Stimulated activated CD8-positive, alpha-beta memory T cell treated with anti-CD3 and anti-CD28 coated beads, Interleukin-7, amount 100 ng/mL, for 48 hours (primary cell): ENCODE measurements around the gene ATP13A4.

Experiments
- DNase-seq, 2 donors: peaks; one replicate each; pipeline ENCODE4 v3.0.0-alpha.2; 2020; ENCODE audit warnings: low read depth in 1 of 2; ENCODE audit errors: extremely low read depth in 1 of 2

The ATP13A4 gene

GRCh38 chr3:193499801-193500485 is 54.8 kb downstream of the ATP13A4 start:
- DNase-seq, result no peak

- DNase-seq, result no peak
Observed at GRCh38 chr3:193499136-193499770, 55.4 kb downstream of the ATP13A4 start.

- DNase-seq, result no peak
Observed at GRCh38 chr3:193498215-193498614, 56.5 kb downstream of the ATP13A4 start.

- DNase-seq, result no peak
Observed at GRCh38 chr3:193496658-193497057, 58.0 kb downstream of the ATP13A4 start.

GRCh38 chr3:193491026-193491425 is 63.7 kb downstream of the ATP13A4 start:
- no peak for DNase-seq

GRCh38 chr3:193490580-193490979 is 64.1 kb downstream of the ATP13A4 start:
- DNase-seq, result no peak

GRCh38 chr3:193489949-193490348 is 64.7 kb downstream of the ATP13A4 start:
- no peak for DNase-seq

GRCh38 chr3:193488741-193489140 is 66.0 kb downstream of the ATP13A4 start:
- no peak for DNase-seq

GRCh38 chr3:193483988-193484539 is 70.6 kb downstream of the ATP13A4 start:
- DNase-seq, result no peak

- DNase-seq, result no peak
Observed at GRCh38 chr3:193481436-193481835, 73.3 kb downstream of the ATP13A4 start.

GRCh38 chr3:193474446-193474845 is 80.2 kb downstream of the ATP13A4 start:
- no peak for DNase-seq

- DNase-seq, result no peak
Observed at GRCh38 chr3:193470710-193471109, 84.0 kb downstream of the ATP13A4 start.

- DNase-seq, result no peak
Observed at GRCh38 chr3:193465992-193466608, 88.6 kb downstream of the ATP13A4 start.

GRCh38 chr3:193464889-193465288 is 89.8 kb downstream of the ATP13A4 start:
- DNase-seq, result no peak

- no peak for DNase-seq
Observed at GRCh38 chr3:193457526-193457925, 97.2 kb downstream of the ATP13A4 start.

- no peak for DNase-seq
Observed at GRCh38 chr3:193452338-193452737, 102.4 kb downstream of the ATP13A4 start.

- DNase-seq, result no peak
Observed at GRCh38 chr3:193451902-193452301, 102.8 kb downstream of the ATP13A4 start.

- no peak for DNase-seq
Observed at GRCh38 chr3:193446965-193447602, 107.6 kb downstream of the ATP13A4 start.

- no peak for DNase-seq
Observed at GRCh38 chr3:193439423-193439822, 115.3 kb downstream of the ATP13A4 start.

- no peak for DNase-seq
Observed at GRCh38 chr3:193418576-193419373, 135.9 kb downstream of the ATP13A4 start.

GRCh38 chr3:193416629-193417028 is 138.1 kb downstream of the ATP13A4 start:
- DNase-seq, result no peak
